ENCODE data around the gene ERICH2. TPM values are rescaled to one million over a fixed set of nuclear protein-coding genes. Genes with fewer than 3 reads are reported as not detected.

ERICH2 gene
- total RNA-seq, 1 donor from 2014 or later, result 0.94 TPM

DNA sequence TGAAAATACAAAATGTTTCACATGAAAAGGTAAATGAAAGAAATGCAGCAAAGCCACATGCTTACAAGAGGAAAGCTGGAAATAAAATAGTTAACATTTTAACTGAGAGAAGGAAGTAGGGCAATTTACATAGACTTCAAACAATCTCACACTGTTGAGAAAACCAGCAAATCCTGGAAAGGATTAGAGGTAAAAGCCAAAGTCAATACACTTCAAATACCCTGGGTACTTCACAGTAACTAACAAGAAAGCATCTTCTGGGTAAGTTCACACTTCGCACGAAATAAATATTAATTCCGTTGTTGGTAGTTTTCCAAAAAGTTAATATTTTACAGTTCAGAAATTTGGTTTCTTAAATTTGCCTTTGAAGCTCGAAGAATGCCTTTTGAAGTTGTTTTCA, 3.5 kb upstream of the ERICH2 start:
- H3K36me3 Mint-ChIP-seq, result no peaks in the 10 kb centered on the region
- no peak for DNase-seq (ENCODE audit: low spot score in 2 of 2, unreplicated experiment in 2 of 2)
- H3K27ac Mint-ChIP-seq, result no peak overlapping the region
- no peaks in the 10 kb centered on the region for H3K9me3 Mint-ChIP-seq
- H3K4me3 Mint-ChIP-seq, result no peak overlapping the region
- TF ChIP-seq, protein P1, sequence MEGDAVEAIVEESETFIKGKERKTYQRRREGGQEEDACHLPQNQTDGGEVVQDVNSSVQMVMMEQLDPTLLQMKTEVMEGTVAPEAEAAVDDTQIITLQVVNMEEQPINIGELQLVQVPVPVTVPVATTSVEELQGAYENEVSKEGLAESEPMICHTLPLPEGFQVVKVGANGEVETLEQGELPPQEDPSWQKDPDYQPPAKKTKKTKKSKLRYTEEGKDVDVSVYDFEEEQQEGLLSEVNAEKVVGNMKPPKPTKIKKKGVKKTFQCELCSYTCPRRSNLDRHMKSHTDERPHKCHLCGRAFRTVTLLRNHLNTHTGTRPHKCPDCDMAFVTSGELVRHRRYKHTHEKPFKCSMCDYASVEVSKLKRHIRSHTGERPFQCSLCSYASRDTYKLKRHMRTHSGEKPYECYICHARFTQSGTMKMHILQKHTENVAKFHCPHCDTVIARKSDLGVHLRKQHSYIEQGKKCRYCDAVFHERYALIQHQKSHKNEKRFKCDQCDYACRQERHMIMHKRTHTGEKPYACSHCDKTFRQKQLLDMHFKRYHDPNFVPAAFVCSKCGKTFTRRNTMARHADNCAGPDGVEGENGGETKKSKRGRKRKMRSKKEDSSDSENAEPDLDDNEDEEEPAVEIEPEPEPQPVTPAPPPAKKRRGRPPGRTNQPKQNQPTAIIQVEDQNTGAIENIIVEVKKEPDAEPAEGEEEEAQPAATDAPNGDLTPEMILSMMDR (IDR thresholded peaks at IDR 0.05; ENCODE audit: unreplicated experiment), result no peak
- H3K27me3 Mint-ChIP-seq (ENCODE audit: low read depth), result peaks cover 5% of the 10 kb centered on the region
- H3K4me1 Mint-ChIP-seq, result peaks cover 10% of the 10 kb centered on the region

DNA sequence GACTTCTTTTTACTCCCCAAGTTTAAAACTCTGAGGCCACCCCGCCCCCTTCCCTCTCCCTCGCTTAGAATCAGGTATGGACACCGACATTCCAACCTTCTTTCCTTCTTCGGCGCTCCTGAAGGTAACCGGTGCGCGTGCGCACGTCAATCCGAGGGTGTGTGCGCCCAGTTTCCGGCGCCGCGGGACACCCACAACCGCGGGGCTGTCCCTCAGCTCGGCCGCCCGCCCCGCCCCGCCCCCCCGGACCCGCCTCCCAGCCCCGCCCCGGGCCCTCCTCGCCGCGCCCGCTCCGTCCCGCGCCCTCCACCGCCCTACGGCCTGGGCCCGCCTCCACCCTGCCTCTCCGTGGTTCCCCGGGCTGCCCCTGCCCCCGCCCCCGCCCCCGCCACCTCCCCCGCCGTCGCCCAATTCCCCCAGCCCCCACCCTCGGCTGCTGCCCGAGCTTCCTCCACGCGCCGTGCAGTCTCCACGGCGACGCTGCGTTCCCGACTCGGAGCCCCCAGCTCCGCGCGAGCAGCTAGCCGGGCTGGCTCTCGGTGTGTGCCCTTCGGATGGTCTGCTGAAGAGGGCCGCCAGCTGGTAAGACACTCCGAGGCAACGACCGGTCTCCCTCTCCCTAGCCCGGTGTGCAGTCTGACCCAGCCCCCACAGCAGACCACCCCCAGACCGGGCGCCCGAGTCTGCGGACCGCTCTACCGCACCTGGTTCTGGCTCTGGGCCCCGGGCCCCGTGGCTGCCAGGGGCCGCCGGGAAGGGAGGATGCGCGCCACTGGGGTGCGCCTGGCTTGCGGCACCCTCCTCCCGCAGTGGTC, 635 bp downstream of the ERICH2 start:
- peaks cover 12% of the 10 kb centered on the region for H3K4me1 Mint-ChIP-seq
- TF ChIP-seq, protein P1 (IDR thresholded peaks at IDR 0.05; ENCODE audit: unreplicated experiment), result no peak
- H3K36me3 Mint-ChIP-seq, result no peaks in the 10 kb centered on the region
- peak; percentile 70 to 77 for DNase-seq (ENCODE audit: low spot score in 2 of 2, unreplicated experiment in 2 of 2)
- H3K27ac Mint-ChIP-seq, result peak overlapping the region; percentile 84
- peak overlapping the region; percentile 80 for H3K4me3 Mint-ChIP-seq
- peaks cover 27% of the 10 kb centered on the region for H3K27me3 Mint-ChIP-seq (ENCODE audit: low read depth)
- no peaks in the 10 kb centered on the region for H3K9me3 Mint-ChIP-seq

DNA sequence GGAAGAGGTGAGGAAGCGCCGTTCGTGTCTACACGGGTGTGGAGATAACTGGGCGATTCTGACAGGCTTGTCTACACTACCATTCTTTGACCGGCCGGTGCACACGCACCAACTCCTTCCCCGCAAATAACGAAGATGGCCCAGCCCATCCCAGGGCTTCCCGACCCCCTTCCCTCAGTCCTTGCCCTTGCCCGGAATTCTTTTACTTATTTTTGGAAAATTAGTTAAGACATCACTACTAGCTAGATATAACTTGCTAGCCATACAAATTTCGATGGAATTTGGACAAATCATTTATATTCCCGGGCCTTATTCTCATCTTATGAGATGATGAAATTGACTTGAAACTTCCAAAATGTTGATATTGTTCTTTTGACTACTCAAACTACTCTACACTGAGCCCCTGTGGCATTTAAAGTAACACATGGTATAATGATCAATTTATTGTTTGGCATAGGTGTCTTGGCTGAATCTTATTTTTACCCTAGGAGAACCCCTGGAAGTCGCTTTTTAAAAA, 1.3 kb downstream of the ERICH2 start:
- Mint-ChIP-seq H3K4me1 (peaks cover 12% of the 10 kb centered on the region), H3K4me3 (peak overlapping the region; percentile 76), H3K27ac (no peak overlapping the region), H3K9me3 (no peaks in the 10 kb centered on the region), H3K36me3 (no peaks in the 10 kb centered on the region), H3K27me3 (ENCODE audit: low read depth) (peaks cover 27% of the 10 kb centered on the region)
- TF ChIP-seq, protein P1 (IDR thresholded peaks at IDR 0.05; ENCODE audit: unreplicated experiment), result no peak
- DNase-seq (ENCODE audit: low spot score in 2 of 2, unreplicated experiment in 2 of 2), result no peak

DNA sequence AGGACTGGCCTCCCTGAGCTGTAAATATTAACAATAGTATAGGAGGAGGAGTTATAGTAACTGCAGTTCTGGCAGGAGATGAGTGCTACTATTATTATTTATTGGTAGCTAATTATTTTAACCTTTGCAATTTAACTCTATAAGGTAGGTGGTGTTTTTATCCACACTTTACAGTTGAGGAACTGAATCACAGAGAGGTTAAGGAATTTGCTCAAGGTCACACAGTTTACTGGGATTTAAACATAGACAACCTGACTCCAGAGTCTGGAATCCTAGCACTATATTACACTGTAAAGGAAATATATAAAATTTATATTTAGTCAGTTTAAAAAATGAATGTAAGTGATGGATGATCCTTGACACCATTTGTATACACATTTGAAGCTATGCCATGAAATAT, 2.1 kb downstream of the ERICH2 start:
- H3K4me1 Mint-ChIP-seq, result peaks cover 9% of the 10 kb centered on the region
- TF ChIP-seq, protein P1 (IDR thresholded peaks at IDR 0.05; ENCODE audit: unreplicated experiment), result no peak
- H3K27ac Mint-ChIP-seq, result no peak overlapping the region
- no peaks in the 10 kb centered on the region for H3K36me3 Mint-ChIP-seq
- H3K4me3 Mint-ChIP-seq, result peak overlapping the region; percentile 47
- no peaks in the 10 kb centered on the region for H3K9me3 Mint-ChIP-seq
- DNase-seq (ENCODE audit: low spot score in 2 of 2, unreplicated experiment in 2 of 2), result no peak
- H3K27me3 Mint-ChIP-seq (ENCODE audit: low read depth), result peaks cover 27% of the 10 kb centered on the region

DNA sequence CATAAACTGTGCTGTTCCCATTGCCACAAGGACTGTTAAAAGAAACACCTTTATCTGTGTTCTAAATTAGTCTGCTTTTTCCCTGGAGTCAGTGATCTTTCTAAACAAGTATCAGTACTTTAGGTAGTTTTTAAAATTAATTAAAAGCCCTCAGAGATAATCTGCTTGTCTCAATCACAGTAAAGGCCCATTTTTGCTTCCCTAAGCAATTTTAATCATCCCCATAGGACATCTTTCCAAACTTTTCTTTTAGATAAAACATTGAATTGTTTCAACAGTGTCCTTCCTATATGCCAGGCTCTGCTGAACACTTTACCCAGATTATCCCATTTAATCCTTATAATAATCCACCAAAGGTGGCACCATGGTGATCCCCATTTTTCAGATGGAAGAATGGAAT, 3.9 kb downstream of the ERICH2 start:
- no peak for DNase-seq (ENCODE audit: low spot score in 2 of 2, unreplicated experiment in 2 of 2)
- TF ChIP-seq, protein P1 (IDR thresholded peaks at IDR 0.05; ENCODE audit: unreplicated experiment), result no peak
- H3K27me3 Mint-ChIP-seq (ENCODE audit: low read depth), result peaks cover 27% of the 10 kb centered on the region

More for the DNA sequence above, 3.9 kb downstream of the ERICH2 start:
- H3K27ac Mint-ChIP-seq, result no peak overlapping the region
- peaks cover 14% of the 10 kb centered on the region for H3K4me1 Mint-ChIP-seq
- no peaks in the 10 kb centered on the region for H3K9me3 Mint-ChIP-seq
- H3K4me3 Mint-ChIP-seq, result no peak overlapping the region
- no peaks in the 10 kb centered on the region for H3K36me3 Mint-ChIP-seq

Measured in mesothelial cell of epicardium (in vitro differentiated cells).